HG02763 (cell line): ENCODE measurements around the gene KIFC1.
A peak's percentile ranks its signal among the peaks of the same experiment; 100 is the strongest.

Experiments used
- ATAC-seq: cut with Tn5 transposase; IDR thresholded peaks from one replicate; pipeline ENCODE4 v1.9.1; 2021; ENCODE audit warnings: mild to moderate bottlenecking, moderate library complexity; ENCODE audit not compliant: unreplicated experiment

Gene KIFC1

DNA sequence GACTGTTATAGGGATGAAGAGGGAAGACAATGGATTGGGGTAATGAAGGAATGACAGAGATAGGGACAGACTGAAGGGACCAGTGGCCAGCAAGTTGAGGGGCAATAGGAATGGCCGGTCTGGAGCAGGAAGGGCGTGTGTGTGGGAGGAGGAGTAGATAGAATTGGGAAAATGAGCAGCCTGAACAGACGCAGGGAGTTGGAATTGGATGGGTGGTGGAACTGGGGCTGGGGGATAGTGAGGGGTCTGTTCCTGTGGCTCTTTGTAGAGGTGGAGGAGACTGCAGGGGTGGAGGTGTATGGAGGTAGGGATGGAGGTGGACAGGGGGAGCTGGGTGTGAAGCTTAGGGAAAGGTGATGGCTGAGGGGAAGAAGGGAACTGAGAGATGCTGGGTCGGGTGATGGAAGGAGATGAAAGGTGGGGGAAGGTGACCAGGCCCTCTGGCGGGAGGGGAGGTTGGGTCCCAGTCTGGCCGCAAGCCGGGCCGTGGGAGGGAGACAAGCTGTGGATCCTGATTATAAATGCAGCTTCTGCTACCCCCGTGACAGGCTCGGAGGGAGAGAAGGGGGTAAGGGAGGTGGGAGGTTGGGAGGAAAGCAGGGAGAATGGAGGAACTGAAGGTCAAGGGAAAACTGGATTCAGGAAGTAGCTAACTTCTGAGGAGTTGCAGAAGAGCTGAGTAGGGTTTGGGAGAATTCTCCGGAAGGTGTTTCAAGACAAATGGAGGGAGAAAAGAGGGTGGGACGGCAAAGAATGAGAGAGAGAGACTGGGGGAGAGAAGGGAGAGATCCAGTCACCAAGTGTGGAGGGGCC lies 33.4 kb downstream of the KIFC1 start:
- no peak for ATAC-seq

DNA sequence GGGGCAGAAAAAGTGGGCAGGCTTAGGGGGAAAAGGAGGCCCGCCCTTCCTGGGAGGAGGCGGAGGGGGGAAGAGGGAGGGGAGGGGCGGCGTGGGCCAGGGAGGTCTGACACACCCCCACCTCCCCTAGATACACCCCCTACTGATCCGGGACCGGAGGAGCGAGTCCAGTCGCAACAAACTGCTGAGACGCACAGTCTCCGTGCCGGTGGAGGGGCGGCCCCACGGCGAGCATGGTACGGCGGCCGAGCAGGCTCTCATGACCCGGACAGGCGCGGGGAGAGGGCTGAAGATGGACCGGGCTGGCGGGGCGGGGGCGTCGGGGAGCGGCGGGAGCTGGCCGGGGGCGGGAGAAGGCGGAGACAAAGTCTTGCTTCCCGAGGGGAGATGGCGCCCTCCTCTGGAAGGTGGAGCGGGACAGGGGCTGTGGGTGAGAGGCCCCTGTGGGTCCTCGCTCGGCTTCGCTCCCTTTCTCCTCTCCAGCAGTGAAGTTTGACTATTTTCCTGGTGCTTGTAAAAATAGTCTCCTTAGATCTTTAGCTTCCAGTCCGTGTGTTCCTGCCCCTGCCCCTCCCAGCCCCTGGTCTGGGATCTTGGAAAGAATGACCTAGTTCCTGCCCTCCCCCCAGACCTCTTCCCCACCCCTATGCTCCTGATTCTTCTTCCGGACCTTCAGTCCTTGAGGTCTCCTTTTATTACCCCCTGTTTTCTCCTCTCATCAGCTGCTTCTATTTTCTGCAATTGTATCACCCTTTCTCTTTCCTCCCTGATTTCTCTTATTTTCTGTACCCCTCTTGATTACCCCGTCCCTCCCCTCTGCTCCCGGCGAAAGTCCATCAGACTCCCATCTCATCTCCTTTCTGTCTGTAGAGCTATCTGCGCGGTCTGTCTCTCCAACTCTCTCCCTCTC lies 34.3 kb downstream of the KIFC1 start:
- peak; percentile 39 for ATAC-seq

GRCh38 chr6:33426590-33427511 lies 35.2 kb downstream of the KIFC1 start:
- ATAC-seq: no peak

DNA sequence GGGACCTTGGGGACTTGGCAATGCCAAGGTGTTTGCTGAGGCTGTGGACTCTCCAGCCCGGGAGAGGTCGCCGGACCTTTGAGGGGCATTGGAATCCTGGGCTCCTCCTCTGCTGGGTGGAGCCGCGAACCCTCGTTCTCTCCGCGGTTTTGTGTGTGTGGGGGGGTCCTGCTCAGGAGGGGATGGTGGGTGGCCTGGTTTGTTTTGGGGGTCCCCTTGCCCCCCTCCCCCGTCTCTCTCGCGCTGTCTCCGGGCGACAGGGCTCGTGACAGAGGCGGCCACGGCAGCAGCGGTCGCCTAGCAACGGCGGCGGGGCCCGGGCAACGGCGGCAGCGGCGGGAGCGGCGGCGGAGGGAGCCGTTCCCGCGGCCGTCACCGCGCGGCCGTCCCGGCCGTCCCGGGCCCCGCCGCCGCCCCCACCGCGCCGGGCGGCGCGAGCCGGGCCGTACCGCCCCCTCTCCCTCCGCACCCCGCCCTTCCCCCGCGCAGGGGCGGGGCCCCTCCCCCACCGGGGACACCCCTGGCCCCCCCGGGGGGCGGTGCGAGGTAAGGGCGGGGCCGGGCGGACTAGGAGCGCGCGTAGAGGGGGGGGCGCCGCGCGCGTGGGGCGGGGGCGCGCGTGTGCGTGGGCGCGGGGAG lies 36.1 kb downstream of the KIFC1 start:
- ATAC-seq: no peak

- ATAC-seq: no peak
These were observed 36.8 kb downstream of the KIFC1 start for GRCh38 chr6:33428224-33428965.

DNA sequence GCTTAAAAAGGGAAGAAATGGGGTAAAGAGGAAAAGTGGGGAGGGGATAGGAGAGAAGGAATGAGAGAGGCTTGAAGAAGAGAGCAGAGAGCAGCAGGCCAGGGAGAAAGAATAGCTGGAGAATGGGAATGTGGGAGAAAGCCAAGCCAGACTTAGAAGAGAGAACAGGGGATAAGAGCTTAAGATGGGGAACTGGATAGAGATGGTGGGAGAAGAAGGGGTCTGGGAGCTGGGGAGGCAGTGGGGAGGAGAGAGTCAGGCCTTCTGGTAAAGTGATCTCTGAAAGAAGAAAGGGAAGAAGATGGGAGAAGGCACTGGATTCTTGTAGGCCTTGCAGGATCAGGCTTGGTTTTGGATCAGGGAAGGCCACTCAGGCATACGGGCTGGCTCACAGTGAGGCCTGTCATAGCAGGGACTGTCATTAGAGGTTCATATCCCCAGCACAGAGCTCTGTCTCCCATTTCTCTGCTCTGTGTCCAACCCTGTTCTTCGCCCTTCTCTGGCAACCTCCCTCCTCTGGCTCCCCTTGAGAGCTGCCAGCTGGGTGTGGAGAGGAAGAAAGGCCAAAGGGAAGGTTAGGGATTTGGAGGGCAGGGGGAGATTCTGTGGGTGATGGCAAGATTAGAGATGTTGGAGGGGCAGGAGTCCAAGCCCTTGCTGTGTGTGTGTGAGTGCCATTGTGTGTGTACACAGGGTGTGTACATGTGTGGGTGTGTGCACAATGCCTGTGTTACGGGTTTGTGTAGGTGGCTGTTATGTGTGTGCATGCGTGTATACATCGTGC lies 37.5 kb downstream of the KIFC1 start:
- ATAC-seq: no peak

- ATAC-seq: no peak
These were observed 38.1 kb downstream of the KIFC1 start for GRCh38 chr6:33429750-33430052.

- no peak for ATAC-seq
These were observed 38.7 kb downstream of the KIFC1 start for GRCh38 chr6:33430334-33430733.

- no peak for ATAC-seq
These were observed 39.6 kb downstream of the KIFC1 start for GRCh38 chr6:33430991-33431879.

DNA sequence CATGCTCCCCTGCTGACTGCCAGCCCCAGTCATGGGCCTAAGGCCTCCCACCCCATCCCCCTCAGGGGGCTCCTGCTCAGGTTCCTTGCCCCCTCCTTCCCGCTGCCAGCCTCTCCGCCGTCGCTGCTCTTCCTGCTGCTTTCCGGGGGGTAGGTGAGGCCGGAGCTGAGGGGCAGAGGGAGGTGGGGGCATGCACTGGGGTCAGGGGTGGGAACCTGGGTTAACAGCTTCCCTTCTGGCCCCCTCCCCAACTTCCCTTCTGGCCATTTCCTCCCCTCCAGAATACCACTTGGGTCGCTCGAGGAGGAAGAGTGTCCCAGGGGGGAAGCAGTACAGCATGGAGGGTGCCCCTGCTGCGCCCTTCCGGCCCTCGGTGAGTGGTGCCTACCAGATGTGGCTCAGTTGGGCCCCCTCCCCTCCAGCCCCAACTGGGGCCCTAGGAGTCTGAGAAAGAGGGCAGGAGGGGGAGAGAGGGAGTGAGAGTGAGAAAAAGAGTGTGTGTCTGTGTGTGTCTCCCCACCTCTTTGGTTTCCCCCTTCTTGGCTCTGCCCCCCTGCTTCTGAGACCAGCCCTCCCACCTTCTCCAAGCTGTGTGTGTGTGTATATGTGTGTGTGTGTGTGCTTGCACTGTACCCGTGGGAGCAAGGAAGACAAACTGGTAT lies 40.4 kb downstream of the KIFC1 start:
- ATAC-seq: no peak

- no peak for ATAC-seq
These were observed 40.9 kb downstream of the KIFC1 start for GRCh38 chr6:33432546-33432945.

DNA sequence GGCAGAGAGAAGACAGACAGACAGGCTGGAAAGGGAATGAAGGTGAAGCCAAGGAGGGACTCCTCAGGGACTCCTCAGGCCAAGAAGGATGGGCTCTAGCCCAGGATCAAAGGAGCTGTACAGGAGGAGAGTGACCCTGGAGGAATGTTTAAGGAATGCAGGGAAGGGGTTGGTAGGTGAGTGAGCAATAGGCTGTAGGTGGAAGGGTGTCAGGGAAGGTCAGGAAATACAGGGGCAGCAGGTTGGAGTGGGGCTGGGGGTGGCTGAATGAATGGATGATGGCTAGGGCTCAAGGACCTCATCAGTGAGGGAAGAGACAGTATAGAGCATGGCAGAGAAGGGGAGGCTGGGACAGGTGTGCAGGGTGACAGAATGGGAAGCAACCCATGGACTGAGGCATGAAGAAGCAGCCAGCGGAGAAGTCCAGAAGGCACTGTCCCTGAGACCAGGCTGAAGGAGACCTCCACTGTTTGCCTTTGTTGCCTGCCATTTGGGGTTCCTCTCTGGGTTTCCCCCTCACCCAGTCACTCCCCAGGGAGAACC lies 41.4 kb downstream of the KIFC1 start:
- ATAC-seq: no peak

GRCh38 chr6:33433544-33434191 lies 42.0 kb downstream of the KIFC1 start:
- ATAC-seq: no peak

DNA sequence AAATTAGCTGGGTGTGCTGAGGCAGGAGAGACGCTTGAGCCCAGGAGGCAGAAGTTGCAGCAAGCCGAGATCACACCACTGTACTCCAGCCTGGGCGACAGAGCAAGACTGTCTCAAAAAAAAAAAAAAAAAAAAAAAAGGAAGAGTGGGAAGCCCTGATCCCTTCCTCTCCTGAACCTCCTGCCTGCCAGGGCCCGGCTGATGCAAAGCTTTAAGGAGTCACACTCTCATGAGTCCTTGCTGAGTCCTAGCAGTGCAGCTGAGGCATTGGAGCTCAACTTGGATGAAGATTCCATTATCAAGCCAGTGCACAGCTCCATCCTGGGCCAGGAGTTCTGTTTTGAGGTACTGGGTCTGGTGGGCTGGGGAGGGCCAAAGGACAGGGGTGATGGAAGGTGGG lies 43.3 kb downstream of the KIFC1 start:
- no peak for ATAC-seq

- ATAC-seq: no peak
These were observed 46.0 kb downstream of the KIFC1 start for GRCh38 chr6:33437666-33438065.

GRCh38 chr6:33438978-33439594 lies 47.5 kb downstream of the KIFC1 start:
- ATAC-seq: no peak
